Pons (tissue), 1 donor: Measurements from ENCODE around the gene CWH43.
"Not testable (repeated sequence)": the region's sequence is repeated elsewhere in the genome, so short reads cannot be mapped to it uniquely, and the experiment has no call there.

Experiments
- DNase-seq: peaks from one replicate; pipeline ENCODE4 v3.0.0-alpha.2; 2016; ENCODE audit warnings: low spot score

Gene CWH43

DNA sequence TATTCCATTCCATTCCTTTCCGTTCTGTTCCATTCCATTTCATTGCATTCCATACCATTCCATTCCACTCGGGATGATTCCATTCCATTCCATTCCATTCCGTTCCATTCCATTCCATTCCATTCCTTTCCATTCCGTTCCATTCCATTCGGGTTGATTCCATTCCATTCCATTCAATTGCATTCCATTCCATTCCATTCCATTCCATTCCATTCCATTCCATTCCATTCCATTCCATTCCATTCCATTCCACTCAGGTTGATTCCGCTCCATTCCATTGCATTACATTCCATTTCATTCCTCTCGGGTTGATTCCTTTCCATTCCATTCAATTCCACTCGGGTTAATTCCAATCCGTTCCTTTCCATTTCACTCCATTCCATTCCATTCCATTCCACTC lies 111.0 kb downstream of the CWH43 start:
- not testable (repeated sequence) for DNase-seq

DNA sequence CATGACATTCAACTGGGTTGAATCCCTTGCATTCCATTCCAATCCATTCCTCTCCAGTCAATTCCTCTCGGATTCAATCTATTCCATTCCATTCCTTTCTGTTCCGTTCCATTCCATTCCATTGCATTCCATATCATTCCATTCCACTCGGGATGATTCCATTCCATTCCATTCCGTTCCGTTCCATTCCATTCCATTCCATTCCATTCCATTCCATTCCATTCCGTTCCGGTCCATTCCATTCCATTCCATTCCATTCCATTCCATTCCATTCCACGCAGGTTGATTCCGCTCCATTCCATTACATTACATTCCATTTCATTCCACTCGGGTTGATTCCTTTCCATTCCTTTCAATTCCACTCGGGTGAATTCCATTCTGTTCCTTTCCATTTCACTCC lies 111.4 kb downstream of the CWH43 start:
- DNase-seq, result not testable (repeated sequence)

DNA sequence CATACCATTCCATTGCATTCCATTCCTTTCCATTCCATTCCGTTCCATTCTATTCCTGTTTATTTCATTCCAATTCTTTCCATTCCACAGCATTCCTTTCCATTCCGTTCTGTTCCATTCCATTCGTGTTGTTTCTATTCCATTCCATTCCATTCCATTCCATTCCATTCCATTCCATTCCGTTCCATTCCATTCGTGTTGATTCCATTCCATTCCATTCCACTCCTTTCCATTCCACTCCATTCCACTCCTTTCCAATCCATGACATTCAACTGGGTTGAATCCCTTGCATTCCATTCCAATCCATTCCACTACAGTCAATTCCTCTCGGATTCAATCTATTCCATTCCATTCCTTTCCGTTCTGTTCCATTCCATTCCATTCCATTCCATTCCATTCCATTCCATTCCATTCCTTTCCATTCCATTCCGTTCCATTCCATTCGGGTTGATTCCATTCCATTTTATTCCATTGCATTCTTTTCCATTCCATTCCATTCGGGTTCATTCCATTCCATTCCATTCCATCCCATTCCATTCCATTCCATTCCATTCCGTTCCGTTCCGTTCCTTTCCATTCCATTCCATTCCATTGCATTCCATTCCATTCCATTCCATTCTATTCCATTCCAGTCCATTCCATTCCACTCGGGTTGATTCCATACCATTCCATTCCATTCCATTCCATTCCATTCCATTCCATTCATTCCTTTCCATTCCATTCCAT lies 112.1 kb downstream of the CWH43 start:
- not testable (repeated sequence) for DNase-seq

DNA sequence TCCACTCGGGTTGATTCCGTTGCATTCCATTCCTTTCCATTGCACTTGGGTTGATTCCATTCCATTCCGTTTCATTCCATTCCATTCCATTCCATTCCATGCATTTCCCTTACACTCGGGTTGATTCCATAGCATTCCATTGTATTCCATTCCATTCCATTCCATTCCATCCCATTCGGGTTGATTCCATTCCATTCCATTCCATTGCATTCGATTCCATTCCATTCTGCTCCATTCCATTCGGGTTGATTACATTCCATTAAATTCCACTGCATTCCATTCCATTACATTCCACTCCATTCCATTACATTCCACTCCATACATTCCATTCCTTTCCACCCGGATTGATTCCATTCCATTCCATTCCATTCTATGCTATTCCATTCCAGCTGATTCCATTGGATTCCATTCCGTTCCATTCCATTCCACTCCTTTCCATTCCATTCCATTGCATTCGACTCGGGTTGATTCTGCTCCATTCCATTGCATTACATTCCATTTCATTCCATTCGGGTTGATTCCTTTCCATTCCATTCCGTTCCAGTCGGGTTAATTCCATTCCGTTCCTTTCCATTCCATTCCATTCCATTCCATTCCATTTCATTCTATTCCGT lies 113.9 kb downstream of the CWH43 start:
- peak; percentile 53 for DNase-seq

DNA sequence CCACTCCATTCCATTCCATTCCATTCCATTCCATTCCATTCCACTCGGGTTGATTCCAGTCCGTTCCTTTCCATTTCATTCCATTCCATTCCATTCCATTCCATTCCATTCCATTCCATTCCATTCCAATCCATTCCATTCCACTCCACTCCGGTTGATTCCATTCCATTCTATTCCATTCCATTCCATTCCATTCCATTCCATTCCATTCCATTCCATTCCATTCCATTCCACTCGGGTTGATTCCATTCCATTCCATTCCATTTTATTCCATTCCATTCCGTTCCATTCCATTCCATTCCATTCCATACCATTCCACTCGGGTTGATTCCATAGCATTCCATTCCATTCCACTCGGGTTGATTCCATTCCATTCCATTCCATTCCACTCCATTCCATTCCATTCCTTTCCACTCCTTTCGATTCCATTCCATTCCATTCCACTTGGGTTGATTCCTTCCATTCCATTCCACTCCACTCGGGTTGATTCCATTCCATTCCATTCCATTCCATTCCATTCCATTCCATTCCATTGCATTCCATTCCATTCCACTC lies 116.3 kb downstream of the CWH43 start:
- not testable (repeated sequence) for DNase-seq

DNA sequence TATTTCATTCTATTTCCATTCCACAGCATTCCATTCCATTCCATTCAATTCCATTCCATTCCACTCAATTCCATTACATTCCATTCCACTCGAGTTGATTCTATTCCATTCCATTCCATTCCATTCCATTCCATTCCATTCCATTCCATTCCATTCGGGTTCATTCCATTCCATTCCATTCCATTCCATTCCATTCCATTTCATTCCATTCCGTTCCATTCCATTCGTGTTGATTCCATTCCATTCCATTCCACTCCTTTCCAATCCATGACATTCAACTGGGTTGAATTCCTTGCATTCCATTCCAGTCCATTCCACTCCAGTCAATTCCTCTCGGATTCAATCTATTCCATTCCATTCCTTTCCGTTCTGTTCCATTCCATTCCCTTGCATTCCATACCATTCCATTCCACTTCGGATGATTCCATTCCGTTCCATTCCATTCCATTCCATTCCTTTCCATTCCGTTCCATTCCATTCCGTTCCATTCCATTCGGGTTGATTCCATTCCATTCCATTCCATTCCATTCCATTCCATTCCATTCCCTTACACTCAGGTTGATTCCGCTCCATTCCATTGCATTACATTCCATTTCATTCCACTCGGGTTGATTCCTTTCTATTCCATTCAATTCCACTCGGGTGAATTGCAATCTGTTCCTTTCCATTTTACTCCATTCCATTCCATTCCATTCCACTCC lies 117.5 kb downstream of the CWH43 start:
- DNase-seq, result not testable (repeated sequence)

DNA sequence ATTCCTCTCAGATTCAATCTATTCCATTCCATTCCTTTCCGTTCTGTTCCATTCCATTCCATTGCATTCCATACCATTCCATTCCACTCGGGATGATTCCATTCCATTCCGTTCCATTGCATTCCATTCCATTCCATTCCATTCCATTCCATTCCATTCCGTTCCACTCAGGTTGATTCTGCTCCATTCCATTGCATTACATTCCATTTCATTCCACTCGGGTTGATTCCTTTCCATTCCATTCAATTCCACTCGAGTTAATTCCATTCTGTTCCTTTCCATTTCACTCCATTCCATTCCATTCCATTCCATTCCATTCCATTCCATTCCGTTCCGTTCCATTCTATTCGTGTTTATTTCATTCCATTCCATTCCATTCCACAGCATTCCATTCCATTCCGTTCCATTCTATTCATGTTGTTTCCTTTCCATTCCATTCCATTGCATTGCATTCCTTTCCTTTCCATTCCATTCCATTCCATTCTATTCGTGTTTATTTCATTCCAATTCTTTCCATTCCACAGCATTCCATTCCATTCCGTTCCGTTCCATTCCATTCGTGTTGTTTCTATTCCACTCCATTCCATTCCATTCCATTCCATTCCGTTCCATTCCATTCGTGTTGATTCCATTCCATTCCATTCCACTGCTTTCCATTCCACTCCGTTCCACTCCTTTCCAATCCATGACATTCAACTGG lies 118.3 kb downstream of the CWH43 start:
- DNase-seq, result not testable (repeated sequence)

DNA sequence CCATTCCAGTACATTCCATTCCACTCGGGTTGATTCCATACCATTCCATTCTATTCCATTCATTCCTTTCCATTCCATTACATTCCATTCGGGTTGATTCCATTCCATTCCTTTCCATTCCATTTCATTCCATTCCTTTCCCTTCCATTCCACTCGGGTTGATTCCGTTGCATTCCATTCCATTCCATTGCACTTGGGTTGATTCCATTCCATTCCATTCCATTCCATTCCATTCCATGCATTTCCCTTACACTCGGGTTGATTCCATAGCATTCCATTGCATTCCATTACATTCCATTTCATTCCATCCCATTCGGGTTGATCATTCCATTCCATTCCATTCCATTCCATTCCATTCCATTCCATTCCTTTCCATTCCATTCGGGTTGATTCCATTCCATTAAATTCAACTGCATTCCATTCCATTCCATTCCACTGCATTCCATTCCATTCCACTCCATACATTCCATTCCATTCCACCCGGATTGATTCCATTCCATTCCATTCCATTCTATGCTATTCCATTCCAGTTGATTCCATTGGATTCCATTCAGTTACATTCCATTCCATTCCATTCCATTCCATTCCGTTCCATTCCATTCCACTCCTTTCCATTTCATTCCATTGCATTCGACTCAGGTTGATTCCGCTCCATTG lies 119.3 kb downstream of the CWH43 start:
- DNase-seq, result not testable (repeated sequence)

DNA sequence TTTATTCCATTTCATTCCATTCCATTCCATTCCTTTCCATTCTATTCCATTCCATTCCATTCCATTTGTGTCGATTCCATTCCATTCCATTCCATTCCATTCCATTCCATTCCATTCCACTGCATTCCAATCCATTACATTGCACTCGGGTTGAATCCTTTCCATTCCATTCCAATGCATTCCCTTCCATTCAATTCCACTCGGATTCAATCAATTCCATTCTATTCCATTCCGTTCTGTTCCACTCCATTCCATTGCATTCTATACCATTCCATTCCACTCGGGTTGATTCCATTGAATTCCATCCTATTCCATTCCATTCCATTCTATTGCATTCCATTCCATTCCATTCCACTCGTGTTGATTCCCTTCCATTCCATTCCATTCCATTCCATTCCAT lies 121.2 kb downstream of the CWH43 start:
- DNase-seq, result peak; percentile 90

DNA sequence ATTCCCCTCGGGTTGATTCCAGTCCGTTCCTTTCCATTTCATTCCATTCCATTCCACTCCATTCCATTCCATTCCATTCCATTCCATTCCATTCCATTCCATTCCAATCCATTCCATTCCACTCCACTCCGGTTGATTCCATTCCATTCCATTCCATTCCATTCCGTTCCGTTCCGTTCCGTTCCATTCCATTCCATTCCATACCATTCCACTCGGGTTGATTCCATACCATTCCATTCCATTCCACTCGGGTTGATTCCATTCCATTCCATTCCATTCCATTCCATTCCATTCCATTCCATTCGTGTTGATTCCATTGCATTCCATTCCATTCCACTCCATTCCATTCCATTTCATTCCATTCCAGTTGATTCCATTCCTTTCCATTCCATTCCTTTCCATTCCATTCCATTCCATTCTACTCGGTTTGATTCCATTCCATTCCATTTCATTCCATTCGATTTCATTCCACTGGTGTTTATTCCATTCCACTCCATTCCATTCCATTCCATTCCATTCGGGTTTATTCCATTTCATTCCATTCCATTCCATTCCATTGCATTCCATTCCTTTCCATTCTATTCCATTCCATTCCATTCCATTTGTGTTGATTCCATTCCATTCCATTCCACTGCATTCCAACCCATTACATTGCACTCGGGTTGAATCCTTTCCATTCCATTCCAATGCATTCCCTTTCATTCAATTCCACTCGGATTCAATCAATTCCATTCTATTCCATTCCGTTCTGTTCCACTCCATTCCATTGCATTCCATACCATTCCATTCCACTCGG lies 122.3 kb downstream of the CWH43 start:
- DNase-seq, result not testable (repeated sequence)

DNA sequence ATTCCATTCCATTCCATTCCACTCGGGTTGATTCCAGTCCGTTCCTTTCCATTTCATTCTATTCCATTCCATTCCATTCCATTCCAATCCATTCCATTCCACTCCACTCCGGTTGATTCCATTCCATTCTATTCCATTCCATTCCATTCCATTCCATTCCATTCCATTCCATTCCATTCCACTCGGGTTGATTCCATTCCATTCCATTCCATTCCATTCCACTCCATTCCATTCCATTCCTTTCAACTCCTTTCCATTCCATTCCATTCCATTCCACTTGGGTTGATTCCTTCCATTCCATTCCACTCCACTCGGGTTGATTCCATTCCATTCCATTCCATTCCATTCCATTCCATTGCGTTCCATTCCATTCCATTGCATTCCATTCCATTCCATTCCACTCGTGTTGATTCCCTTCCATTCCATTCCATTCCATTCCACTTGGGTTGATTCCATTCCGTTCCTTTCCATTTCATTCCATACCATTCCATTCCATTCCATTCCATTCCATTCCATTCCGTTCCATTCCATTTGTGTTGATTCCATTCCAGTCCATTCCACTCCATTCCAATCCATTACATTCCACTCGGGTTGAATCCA lies 123.6 kb downstream of the CWH43 start:
- DNase-seq, result not testable (repeated sequence)

DNA sequence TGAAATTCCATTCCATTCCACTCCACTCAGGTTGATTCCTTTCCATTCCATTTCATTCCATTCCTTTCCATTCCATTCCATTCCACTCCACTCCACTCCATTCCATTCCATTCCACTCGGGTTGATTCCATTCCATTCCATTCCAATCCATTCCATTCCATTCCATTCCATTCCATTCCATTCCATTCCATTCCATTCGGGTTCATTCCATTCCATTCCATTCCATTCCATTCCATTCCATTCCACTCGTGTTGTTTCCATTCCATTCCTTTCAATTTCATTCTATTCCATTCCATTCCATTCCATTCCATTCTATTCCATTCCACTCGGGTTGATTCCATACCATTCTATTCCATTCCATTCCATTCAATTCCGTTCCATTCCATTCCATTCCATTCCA lies 124.5 kb downstream of the CWH43 start:
- DNase-seq, result not testable (repeated sequence)
